Stimulated activated CD8-positive, alpha-beta memory T cell treated with anti-CD3 and anti-CD28 coated beads, Interleukin-15, amount 100 ng/mL, for 1 hour (primary cell): Measurements from ENCODE around the gene MLXIPL.
A peak's percentile ranks its signal among the peaks of the same experiment; 100 is the strongest.
"Not testable (repeated sequence)": the region's sequence is repeated elsewhere in the genome, so short reads cannot be mapped to it uniquely, and the experiment has no call there.

Experiments used
- DNase-seq: peaks from one replicate; pipeline ENCODE4 v3.0.0-alpha.2; 2020; ENCODE audit warnings: low read depth

Gene MLXIPL

GRCh38 chr7:73611017-73611555 lies 13.2 kb downstream of the MLXIPL start:
- no peak for DNase-seq

- DNase-seq = no peak
These were observed 14.2 kb downstream of the MLXIPL start for GRCh38 chr7:73610105-73610504.

- not testable (repeated sequence) for DNase-seq
These were observed 16.7 kb downstream of the MLXIPL start for GRCh38 chr7:73607692-73607983.

- DNase-seq = peak; percentile 38
These were observed 17.3 kb downstream of the MLXIPL start for GRCh38 chr7:73606801-73607691.

- no peak for DNase-seq
These were observed 18.6 kb downstream of the MLXIPL start for GRCh38 chr7:73605601-73606220.

GRCh38 chr7:73602721-73603651 lies 21.3 kb downstream of the MLXIPL start:
- no peak for DNase-seq

GRCh38 chr7:73599916-73600315 lies 24.4 kb downstream of the MLXIPL start:
- DNase-seq = no peak

GRCh38 chr7:73599151-73599882 lies 25.0 kb downstream of the MLXIPL start:
- no peak for DNase-seq

GRCh38 chr7:73597978-73598782 lies 26.1 kb downstream of the MLXIPL start:
- DNase-seq = no peak

GRCh38 chr7:73596191-73597065 lies 27.9 kb downstream of the MLXIPL start:
- DNase-seq = no peak

GRCh38 chr7:73595358-73595757 lies 29.0 kb downstream of the MLXIPL start:
- no peak for DNase-seq

GRCh38 chr7:73593207-73594045 lies 30.9 kb downstream of the MLXIPL start:
- no peak for DNase-seq

- DNase-seq = no peak
These were observed 37.4 kb downstream of the MLXIPL start for GRCh38 chr7:73586911-73587310.

GRCh38 chr7:73585196-73585595 lies 39.1 kb downstream of the MLXIPL start:
- no peak for DNase-seq

GRCh38 chr7:73582664-73583202 lies 41.6 kb downstream of the MLXIPL start:
- DNase-seq = no peak

- DNase-seq = not testable (repeated sequence)
These were observed 43.3 kb downstream of the MLXIPL start for GRCh38 chr7:73581006-73581405.

- DNase-seq = peak; percentile 97
These were observed 45.8 kb downstream of the MLXIPL start, which contains the start of gene TBL2 for GRCh38 chr7:73578342-73579128. TBL2 (minus strand) TSS chr7:73578579; CDS start chr7:73578549, 30 bp downstream.
